HEK293 (cell line): ENCODE results near the gene OR52I2.

Experiments used
- IKZF3 ChIP-seq: fragments of 450-650 bp; IDR thresholded peaks from 2 replicates; pipeline ENCODE4 v1.5.0; 2018; ENCODE audit warnings: missing biosample characterization, mild to moderate bottlenecking, missing genetic modification characterization, moderate library complexity
- KLF1 ChIP-seq: fragments of 450-650 bp; formaldehyde crosslinking; IDR thresholded peaks from 2 replicates; pipeline ENCODE4 v1.5.1; 2016; ENCODE audit warnings: missing biosample characterization, missing genetic modification characterization
- KLF9 ChIP-seq: fragments of 450-650 bp; formaldehyde crosslinking; IDR thresholded peaks from 2 replicates; pipeline ENCODE4 v1.5.1; 2016; ENCODE audit warnings: missing biosample characterization, missing genetic modification characterization, low read depth
- MZF1 ChIP-seq: fragments of 450-650 bp; formaldehyde crosslinking; IDR thresholded peaks from 2 replicates; pipeline ENCODE4 v1.5.1; 2017; ENCODE audit warnings: missing biosample characterization, missing genetic modification characterization, borderline replicate concordance
- SETDB1 ChIP-seq: IDR thresholded peaks from one replicate; pipeline ENCODE4 v1.6.1; 2017; ENCODE audit warnings: mild to moderate bottlenecking, low read length, moderate library complexity, mixed read lengths; ENCODE audit not compliant: insufficient read length
- SP2 ChIP-seq: fragments of 450-650 bp; formaldehyde crosslinking; IDR thresholded peaks from 2 replicates; pipeline ENCODE4 v1.5.1; 2016; ENCODE audit warnings: missing biosample characterization, missing genetic modification characterization
- ZBTB20 ChIP-seq: fragments of 450-650 bp; formaldehyde crosslinking; IDR thresholded peaks from 2 replicates; pipeline ENCODE4 v1.5.1; 2016; ENCODE audit warnings: missing biosample characterization, missing genetic modification characterization
- ZBTB8A ChIP-seq: fragments of 450-650 bp; formaldehyde crosslinking; IDR thresholded peaks from 2 replicates; pipeline ENCODE4 v1.5.1; 2016; ENCODE audit warnings: missing biosample characterization, missing genetic modification characterization
- ZFP37 ChIP-seq: fragments of 450-650 bp; formaldehyde crosslinking; IDR thresholded peaks from 2 replicates; pipeline ENCODE4 v1.5.1; 2016; ENCODE audit warnings: missing biosample characterization, missing genetic modification characterization
- ZNF24 ChIP-seq: fragments of 450-650 bp; formaldehyde crosslinking; IDR thresholded peaks from 2 replicates; pipeline ENCODE4 v1.5.1; 2016; ENCODE audit warnings: missing biosample characterization, missing genetic modification characterization
- ZNF266 ChIP-seq: fragments of 450-650 bp; formaldehyde crosslinking; IDR thresholded peaks from 2 replicates; pipeline ENCODE4 v1.5.1; 2016; ENCODE audit warnings: missing biosample characterization, missing genetic modification characterization, low read depth
- ZNF292 ChIP-seq: fragments of 450-650 bp; formaldehyde crosslinking; IDR thresholded peaks from 2 replicates; pipeline ENCODE4 v1.5.1; 2016; ENCODE audit warnings: low read depth, missing biosample characterization, missing genetic modification characterization, borderline replicate concordance
- ZNF324 ChIP-seq: fragments of 450-650 bp; formaldehyde crosslinking; IDR thresholded peaks from 2 replicates; pipeline ENCODE4 v1.5.1; 2016; ENCODE audit warnings: missing biosample characterization, missing genetic modification characterization
- ZNF335 ChIP-seq: fragments of 450-650 bp; formaldehyde crosslinking; conservative IDR thresholded peaks from 2 replicates; pipeline ENCODE4 v1.5.1; 2016; ENCODE audit warnings: missing biosample characterization, missing genetic modification characterization
- ZNF341 ChIP-seq: fragments of 450-650 bp; formaldehyde crosslinking; IDR thresholded peaks from 2 replicates; pipeline ENCODE4; 2016; ENCODE audit warnings: low read depth, missing biosample characterization, missing genetic modification characterization
- ZNF394 ChIP-seq: fragments of 450-650 bp; formaldehyde crosslinking; IDR thresholded peaks from 2 replicates; pipeline ENCODE4 v1.5.1; 2016; ENCODE audit warnings: missing biosample characterization, missing genetic modification characterization, mild to moderate bottlenecking, moderate library complexity, borderline replicate concordance
- ZNF473 ChIP-seq: fragments of 450-650 bp; formaldehyde crosslinking; IDR thresholded peaks from 2 replicates; pipeline ENCODE4 v1.5.1; 2017; ENCODE audit warnings: missing biosample characterization, missing genetic modification characterization
- ZNF585B ChIP-seq: fragments of 450-650 bp; formaldehyde crosslinking; IDR thresholded peaks from 2 replicates; pipeline ENCODE4 v1.5.1; 2016; ENCODE audit warnings: missing biosample characterization, missing genetic modification characterization
- ZNF610 ChIP-seq: fragments of 450-650 bp; formaldehyde crosslinking; IDR thresholded peaks from 2 replicates; pipeline ENCODE4 v1.5.1; 2016; ENCODE audit warnings: missing biosample characterization, missing genetic modification characterization, borderline replicate concordance
- ZNF629 ChIP-seq: fragments of 450-650 bp; formaldehyde crosslinking; IDR thresholded peaks from 2 replicates; pipeline ENCODE4 v1.5.1; 2017; ENCODE audit warnings: missing biosample characterization, missing genetic modification characterization
- TF ChIP-seq, protein P1 (sequence below): fragments of 450-650 bp; formaldehyde crosslinking; IDR thresholded peaks from 2 replicates; pipeline ENCODE4 v1.5.1; 2016; ENCODE audit warnings: missing biosample characterization, missing genetic modification characterization
- TF ChIP-seq, protein P2 (sequence below): fragments of 450-650 bp; formaldehyde crosslinking; IDR thresholded peaks from 2 replicates; pipeline ENCODE4 v1.5.1; 2016; ENCODE audit warnings: missing biosample characterization, missing genetic modification characterization
- TF ChIP-seq, protein P3 (sequence below): fragments of 450-650 bp; formaldehyde crosslinking; optimal IDR thresholded peaks from 2 replicates; pipeline ENCODE3; 2016; ENCODE audit warnings: missing biosample characterization, mild to moderate bottlenecking, missing genetic modification characterization
- TF ChIP-seq, protein P4 (sequence below): fragments of 450-650 bp; formaldehyde crosslinking; conservative IDR thresholded peaks from 2 replicates; pipeline ENCODE4 v1.5.1; 2016; ENCODE audit warnings: low read depth, missing biosample characterization, missing genetic modification characterization
- TF ChIP-seq, protein P5 (sequence below): fragments of 450-650 bp; formaldehyde crosslinking; IDR thresholded peaks from 2 replicates; pipeline ENCODE4 v1.5.1; 2016; ENCODE audit warnings: missing biosample characterization, missing genetic modification characterization

The OR52I2 gene

DNA sequence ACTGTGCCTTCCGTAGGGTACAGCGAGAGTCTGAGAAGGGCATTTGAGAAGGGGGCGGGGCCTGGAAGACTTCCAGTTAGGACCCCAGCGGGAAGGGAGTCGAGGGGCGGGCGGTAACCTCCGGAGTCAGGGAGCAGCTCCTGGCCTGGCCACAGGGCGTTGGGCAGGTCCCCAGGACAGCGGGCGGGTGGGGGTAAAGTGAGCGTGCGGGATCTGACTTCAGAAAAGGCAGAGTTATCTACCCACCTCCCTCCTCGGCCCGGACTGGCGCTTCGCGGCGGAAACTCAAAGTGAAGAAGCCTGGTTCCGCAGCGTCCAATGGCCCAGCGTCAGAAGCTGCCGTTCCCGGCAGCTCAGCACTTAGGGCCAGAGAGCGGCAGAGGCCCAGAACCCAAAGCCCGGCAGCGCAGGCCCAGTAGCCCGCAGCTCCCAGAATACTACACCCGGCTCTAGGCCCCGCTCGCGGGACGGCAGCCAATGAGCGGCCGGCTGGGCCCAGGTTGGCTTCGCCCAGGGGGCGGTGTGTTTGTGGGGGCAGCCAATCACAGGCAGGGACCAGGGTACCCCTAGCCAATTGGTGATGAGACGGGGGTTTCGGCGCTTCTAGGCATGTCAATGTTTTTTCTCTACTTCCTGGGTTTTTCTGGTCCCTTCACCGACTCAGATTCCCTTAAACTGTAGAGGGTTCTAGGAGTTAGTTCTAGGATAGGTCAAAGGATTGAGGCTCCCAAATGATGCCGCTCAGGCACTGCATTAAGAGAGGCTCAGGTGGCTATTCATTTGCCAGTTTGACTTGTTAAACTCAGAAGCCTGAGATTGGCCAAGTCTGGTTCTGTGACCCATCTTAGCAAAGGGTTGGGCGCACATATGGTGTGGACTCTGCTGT lies 26.5 kb downstream of the OR52I2 start, which contains the start of gene TRIM68 (continued):
- TF ChIP-seq, protein P1, sequence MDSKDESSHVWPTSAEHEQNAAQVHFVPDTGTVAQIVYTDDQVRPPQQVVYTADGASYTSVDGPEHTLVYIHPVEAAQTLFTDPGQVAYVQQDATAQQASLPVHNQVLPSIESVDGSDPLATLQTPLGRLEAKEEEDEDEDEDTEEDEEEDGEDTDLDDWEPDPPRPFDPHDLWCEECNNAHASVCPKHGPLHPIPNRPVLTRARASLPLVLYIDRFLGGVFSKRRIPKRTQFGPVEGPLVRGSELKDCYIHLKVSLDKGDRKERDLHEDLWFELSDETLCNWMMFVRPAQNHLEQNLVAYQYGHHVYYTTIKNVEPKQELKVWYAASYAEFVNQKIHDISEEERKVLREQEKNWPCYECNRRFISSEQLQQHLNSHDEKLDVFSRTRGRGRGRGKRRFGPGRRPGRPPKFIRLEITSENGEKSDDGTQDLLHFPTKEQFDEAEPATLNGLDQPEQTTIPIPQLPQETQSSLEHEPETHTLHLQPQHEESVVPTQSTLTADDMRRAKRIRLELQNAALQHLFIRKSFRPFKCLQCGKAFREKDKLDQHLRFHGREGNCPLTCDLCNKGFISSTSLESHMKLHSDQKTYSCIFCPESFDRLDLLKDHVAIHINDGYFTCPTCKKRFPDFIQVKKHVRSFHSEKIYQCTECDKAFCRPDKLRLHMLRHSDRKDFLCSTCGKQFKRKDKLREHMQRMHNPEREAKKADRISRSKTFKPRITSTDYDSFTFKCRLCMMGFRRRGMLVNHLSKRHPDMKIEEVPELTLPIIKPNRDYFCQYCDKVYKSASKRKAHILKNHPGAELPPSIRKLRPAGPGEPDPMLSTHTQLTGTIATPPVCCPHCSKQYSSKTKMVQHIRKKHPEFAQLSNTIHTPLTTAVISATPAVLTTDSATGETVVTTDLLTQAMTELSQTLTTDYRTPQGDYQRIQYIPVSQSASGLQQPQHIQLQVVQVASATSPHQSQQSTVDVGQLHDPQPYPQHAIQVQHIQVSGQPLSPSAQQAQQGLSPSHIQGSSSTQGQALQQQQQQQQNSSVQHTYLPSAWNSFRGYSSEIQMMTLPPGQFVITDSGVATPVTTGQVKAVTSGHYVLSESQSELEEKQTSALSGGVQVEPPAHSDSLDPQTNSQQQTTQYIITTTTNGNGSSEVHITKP (tag by site-specific recombination) = peak; percentile 29; the same call in 1 of the 2 replicates
- TF ChIP-seq, protein P2, sequence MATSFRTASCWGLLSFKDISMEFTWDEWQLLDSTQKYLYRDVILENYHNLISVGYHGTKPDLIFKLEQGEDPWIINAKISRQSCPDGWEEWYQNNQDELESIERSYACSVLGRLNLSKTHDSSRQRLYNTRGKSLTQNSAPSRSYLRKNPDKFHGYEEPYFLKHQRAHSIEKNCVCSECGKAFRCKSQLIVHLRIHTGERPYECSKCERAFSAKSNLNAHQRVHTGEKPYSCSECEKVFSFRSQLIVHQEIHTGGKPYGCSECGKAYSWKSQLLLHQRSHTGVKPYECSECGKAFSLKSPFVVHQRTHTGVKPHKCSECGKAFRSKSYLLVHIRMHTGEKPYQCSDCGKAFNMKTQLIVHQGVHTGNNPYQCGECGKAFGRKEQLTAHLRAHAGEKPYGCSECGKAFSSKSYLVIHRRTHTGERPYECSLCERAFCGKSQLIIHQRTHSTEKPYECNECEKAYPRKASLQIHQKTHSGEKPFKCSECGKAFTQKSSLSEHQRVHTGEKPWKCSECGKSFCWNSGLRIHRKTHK (tag by site-specific recombination) = no peak
- TF ChIP-seq ZNF473 (tag by site-specific recombination) (no peak), ZBTB20 (tag by site-specific recombination) (peak; percentile 26; the same call in 1 of the 2 replicates), ZNF335 (peak; percentile 95), ZFP37 (tag by site-specific recombination) (peak; percentile 58; the same call in 1 of the 2 replicates), KLF9 (tag by site-specific recombination) (0 out of 2 replicates have a peak, but pooled peaks have one; percentile 46), ZBTB8A (peak; percentile 90), ZNF266 (no peak), ZNF24 (peak; percentile 36; the same call in 1 of the 2 replicates), ZNF394 (tag by site-specific recombination) (peak; percentile 49; the same call in 1 of the 2 replicates), IKZF3 (peak; percentile 77; the same call in 1 of the 2 replicates), ZNF610 (tag by site-specific recombination) (peak; percentile 78; the same call in 1 of the 2 replicates), SP2 (tag by site-specific recombination) (peak; percentile 91), ZNF341 (peak; percentile 95), ZNF324 (no peak), ZNF629 (tag by site-specific recombination) (0 out of 2 replicates have a peak, but pooled peaks have one; percentile 44), SETDB1 (peak; percentile 43), ZNF585B (tag by site-specific recombination) (no peak), MZF1 (tag by site-specific recombination) (peak; percentile 81; the same call in 1 of the 2 replicates), ZNF292 (tag by site-specific recombination) (no peak), KLF1 (peak; percentile 48)
- TF ChIP-seq, protein P3, sequence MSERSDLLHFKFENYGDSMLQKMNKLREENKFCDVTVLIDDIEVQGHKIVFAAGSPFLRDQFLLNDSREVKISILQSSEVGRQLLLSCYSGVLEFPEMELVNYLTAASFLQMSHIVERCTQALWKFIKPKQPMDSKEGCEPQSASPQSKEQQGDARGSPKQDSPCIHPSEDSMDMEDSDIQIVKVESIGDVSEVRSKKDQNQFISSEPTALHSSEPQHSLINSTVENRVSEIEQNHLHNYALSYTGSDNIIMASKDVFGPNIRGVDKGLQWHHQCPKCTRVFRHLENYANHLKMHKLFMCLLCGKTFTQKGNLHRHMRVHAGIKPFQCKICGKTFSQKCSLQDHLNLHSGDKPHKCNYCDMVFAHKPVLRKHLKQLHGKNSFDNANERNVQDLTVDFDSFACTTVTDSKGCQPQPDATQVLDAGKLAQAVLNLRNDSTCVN (tag by site-specific recombination) = peak; percentile 20
- TF ChIP-seq, protein P4, sequence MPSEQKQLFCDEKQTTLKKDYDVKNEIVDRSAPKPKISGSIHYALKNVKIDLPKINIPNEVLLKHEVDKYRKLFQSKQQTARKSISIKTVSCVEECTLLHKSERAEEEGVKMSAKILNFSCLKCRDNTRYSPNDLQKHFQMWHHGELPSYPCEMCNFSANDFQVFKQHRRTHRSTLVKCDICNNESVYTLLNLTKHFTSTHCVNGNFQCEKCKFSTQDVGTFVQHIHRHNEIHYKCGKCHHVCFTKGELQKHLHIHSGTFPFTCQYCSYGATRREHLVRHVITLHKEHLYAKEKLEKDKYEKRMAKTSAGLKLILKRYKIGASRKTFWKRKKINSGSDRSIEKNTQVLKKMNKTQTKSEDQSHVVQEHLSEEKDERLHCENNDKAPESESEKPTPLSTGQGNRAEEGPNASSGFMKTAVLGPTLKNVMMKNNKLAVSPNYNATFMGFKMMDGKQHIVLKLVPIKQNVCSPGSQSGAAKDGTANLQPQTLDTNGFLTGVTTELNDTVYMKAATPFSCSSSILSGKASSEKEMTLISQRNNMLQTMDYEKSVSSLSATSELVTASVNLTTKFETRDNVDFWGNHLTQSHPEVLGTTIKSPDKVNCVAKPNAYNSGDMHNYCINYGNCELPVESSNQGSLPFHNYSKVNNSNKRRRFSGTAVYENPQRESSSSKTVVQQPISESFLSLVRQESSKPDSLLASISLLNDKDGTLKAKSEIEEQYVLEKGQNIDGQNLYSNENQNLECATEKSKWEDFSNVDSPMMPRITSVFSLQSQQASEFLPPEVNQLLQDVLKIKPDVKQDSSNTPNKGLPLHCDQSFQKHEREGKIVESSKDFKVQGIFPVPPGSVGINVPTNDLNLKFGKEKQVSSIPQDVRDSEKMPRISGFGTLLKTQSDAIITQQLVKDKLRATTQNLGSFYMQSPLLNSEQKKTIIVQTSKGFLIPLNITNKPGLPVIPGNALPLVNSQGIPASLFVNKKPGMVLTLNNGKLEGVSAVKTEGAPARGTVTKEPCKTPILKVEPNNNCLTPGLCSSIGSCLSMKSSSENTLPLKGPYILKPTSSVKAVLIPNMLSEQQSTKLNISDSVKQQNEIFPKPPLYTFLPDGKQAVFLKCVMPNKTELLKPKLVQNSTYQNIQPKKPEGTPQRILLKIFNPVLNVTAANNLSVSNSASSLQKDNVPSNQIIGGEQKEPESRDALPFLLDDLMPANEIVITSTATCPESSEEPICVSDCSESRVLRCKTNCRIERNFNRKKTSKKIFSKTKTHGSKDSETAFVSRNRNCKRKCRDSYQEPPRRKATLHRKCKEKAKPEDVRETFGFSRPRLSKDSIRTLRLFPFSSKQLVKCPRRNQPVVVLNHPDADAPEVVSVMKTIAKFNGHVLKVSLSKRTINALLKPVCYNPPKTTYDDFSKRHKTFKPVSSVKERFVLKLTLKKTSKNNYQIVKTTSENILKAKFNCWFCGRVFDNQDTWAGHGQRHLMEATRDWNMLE (tag by site-specific recombination) = peak; percentile 89
- TF ChIP-seq, protein P5, sequence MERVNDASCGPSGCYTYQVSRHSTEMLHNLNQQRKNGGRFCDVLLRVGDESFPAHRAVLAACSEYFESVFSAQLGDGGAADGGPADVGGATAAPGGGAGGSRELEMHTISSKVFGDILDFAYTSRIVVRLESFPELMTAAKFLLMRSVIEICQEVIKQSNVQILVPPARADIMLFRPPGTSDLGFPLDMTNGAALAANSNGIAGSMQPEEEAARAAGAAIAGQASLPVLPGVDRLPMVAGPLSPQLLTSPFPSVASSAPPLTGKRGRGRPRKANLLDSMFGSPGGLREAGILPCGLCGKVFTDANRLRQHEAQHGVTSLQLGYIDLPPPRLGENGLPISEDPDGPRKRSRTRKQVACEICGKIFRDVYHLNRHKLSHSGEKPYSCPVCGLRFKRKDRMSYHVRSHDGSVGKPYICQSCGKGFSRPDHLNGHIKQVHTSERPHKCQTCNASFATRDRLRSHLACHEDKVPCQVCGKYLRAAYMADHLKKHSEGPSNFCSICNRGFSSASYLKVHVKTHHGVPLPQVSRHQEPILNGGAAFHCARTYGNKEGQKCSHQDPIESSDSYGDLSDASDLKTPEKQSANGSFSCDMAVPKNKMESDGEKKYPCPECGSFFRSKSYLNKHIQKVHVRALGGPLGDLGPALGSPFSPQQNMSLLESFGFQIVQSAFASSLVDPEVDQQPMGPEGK (tag by site-specific recombination) = peak; percentile 54
